ENCODE measurements around the gene SLX4.
A peak's percentile ranks its signal among the peaks of the same experiment; 100 is the strongest.

SLX4 gene

DNA sequence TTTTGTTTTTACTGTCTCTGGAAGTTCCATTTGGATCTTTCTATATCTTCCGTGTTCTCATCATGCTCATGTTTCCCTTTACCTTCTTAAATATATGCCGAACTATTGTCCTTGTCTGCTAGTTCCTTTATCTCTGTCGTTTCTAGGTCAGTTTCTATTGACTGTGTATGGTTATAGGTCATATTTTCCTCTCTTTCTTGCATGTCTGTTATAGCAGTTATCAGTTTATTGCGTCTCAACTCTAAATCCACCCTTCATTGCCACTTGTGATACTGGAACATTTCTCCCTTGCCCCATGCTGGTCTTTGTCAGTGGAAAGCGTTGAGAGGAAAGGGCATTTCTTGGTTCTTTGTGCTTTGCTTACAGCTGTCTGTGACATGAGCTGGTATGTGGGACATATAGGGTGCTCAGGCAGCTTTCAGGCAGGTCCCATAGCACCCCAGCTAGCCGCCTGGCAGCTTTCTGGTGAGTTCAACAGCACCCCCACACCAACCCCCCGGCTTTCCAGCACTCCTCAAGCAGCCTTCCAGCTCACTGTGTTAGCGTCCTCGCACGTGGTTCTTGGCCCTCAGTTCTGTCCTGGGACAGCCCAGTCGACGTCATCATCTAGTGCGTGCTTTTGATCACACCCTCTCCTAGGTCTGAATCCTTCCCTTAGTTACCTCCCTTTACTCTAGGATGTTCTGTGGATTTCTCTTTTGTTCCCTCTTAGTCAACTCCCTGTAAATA, 27.7 kb upstream of the SLX4 start:
- Histone ChIP-seq H3K27me3 (ENCODE audit: insufficient read depth, poor library complexity, severe bottlenecking) (no peaks in the 10 kb centered on the region), H3K27ac (replicated peaks) (no peak overlapping the region), H3K4me3 (replicated peaks; ENCODE audit: insufficient read depth, low read length) (no peak overlapping the region)
- no peak for DNase-seq (ENCODE audit: low read depth in 1 of 2, low spot score in 1 of 2)
- TF ChIP-seq, protein P1, sequence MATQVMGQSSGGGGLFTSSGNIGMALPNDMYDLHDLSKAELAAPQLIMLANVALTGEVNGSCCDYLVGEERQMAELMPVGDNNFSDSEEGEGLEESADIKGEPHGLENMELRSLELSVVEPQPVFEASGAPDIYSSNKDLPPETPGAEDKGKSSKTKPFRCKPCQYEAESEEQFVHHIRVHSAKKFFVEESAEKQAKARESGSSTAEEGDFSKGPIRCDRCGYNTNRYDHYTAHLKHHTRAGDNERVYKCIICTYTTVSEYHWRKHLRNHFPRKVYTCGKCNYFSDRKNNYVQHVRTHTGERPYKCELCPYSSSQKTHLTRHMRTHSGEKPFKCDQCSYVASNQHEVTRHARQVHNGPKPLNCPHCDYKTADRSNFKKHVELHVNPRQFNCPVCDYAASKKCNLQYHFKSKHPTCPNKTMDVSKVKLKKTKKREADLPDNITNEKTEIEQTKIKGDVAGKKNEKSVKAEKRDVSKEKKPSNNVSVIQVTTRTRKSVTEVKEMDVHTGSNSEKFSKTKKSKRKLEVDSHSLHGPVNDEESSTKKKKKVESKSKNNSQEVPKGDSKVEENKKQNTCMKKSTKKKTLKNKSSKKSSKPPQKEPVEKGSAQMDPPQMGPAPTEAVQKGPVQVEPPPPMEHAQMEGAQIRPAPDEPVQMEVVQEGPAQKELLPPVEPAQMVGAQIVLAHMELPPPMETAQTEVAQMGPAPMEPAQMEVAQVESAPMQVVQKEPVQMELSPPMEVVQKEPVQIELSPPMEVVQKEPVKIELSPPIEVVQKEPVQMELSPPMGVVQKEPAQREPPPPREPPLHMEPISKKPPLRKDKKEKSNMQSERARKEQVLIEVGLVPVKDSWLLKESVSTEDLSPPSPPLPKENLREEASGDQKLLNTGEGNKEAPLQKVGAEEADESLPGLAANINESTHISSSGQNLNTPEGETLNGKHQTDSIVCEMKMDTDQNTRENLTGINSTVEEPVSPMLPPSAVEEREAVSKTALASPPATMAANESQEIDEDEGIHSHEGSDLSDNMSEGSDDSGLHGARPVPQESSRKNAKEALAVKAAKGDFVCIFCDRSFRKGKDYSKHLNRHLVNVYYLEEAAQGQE (IDR thresholded peaks at IDR 0.05; ENCODE audit: insufficient replicate concordance, low read depth), result no peak
- TF ChIP-seq, protein P2, sequence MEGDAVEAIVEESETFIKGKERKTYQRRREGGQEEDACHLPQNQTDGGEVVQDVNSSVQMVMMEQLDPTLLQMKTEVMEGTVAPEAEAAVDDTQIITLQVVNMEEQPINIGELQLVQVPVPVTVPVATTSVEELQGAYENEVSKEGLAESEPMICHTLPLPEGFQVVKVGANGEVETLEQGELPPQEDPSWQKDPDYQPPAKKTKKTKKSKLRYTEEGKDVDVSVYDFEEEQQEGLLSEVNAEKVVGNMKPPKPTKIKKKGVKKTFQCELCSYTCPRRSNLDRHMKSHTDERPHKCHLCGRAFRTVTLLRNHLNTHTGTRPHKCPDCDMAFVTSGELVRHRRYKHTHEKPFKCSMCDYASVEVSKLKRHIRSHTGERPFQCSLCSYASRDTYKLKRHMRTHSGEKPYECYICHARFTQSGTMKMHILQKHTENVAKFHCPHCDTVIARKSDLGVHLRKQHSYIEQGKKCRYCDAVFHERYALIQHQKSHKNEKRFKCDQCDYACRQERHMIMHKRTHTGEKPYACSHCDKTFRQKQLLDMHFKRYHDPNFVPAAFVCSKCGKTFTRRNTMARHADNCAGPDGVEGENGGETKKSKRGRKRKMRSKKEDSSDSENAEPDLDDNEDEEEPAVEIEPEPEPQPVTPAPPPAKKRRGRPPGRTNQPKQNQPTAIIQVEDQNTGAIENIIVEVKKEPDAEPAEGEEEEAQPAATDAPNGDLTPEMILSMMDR (IDR thresholded peaks at IDR 0.05; ENCODE audit: insufficient read depth, low read length), result no peak
- no peak for TF ChIP-seq SPI1 (IDR thresholded peaks at IDR 0.05; ENCODE audit: borderline replicate concordance, low read depth)
- TF ChIP-seq GABPA (IDR thresholded peaks at IDR 0.05; ENCODE audit: low read depth), result no peak
- TF ChIP-seq POLR2AphosphoS5 (IDR thresholded peaks at IDR 0.05; ENCODE audit: low read depth), result no peak

DNA sequence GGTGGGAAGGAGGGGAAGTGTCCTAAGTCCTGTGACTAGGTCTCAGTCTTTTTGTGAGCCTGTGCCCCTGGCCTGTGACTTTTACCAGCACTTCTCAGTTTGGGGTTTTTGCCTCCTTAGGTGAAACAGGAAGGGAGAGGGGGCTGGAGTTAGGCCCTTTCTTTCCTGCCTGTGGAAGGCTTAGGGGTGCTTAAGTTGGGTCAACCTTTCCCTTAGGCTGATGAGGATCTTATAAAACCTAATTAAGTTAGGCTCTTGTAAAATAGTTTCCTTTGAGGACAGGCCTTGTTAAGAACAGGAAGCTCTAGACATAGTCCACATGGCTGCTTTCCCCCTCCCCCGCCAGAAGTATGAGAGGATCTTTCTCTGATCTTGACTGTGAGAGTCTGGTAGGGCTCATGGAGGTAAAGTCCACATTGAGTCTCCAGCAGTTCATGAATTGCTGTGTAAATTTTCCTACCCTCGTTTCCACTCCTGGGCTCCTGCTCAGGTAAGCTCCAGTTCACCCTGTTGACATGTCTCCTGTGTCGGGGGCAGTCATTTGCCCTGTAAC, 26.0 kb upstream of the SLX4 start:
- Histone ChIP-seq H3K27ac (replicated peaks) (peak overlapping the region; percentile 92), H3K27me3 (ENCODE audit: insufficient read depth, poor library complexity, severe bottlenecking) (no peaks in the 10 kb centered on the region), H3K4me3 (replicated peaks; ENCODE audit: insufficient read depth, low read length) (no peak overlapping the region)
- peak in 1 of 2 experiments; percentile 74 for DNase-seq (ENCODE audit: low read depth in 1 of 2, low spot score in 1 of 2)
- TF ChIP-seq, protein P2 (IDR thresholded peaks at IDR 0.05; ENCODE audit: insufficient read depth, low read length), result no peak
- TF ChIP-seq GABPA (IDR thresholded peaks at IDR 0.05; ENCODE audit: low read depth) (no peak), SPI1 (IDR thresholded peaks at IDR 0.05; ENCODE audit: borderline replicate concordance, low read depth) (peak; percentile 71; the same call in 1 of the 2 replicates), POLR2AphosphoS5 (IDR thresholded peaks at IDR 0.05; ENCODE audit: low read depth) (peak; percentile 32; the same call in 1 of the 2 replicates)
- TF ChIP-seq, protein P1 (IDR thresholded peaks at IDR 0.05; ENCODE audit: insufficient replicate concordance, low read depth), result no peak

DNA sequence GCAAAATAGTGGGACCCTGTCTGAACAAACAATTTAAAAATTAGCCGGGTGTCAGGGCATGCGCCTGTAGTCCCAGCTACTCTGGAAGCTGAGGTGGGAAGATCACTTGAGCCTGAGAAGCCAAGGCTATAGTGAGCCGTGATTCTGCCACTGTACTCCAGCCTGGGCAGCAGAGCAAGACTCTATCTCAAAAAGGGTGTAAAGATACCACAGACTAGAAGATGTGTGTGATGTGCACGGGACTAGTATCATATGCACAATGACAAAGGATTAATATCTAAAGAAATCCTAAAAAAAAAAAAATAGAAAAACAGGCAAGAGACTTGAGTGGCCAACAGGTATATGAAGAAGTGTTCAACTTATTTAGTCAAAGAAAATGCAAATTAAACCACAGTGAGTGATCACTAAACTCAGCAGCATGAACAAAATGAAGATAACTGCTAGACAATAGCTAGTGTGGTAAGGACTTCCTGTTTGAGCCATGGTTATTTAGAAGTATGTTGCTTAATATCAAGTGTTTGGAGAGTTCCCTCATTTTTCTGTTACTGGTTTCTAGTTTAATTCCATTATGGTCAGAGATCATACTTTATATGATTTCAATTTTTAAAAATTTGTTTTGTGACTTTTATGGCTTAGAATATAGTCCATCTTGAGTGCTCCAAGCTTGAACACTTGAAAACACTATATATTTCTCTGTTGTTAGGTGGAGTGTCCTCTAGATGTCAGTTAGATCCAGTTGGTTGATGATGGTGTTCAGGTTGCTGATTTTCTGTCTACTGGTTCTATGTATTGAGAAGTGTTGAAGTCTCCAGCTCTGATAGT, 14.7 kb upstream of the SLX4 start:
- peak; percentile 34 to 58 for DNase-seq (ENCODE audit: low read depth in 1 of 2, low spot score in 1 of 2)
- H3K27ac ChIP-seq (replicated peaks), result peak overlapping the region; percentile 73
- H3K27me3 ChIP-seq (ENCODE audit: insufficient read depth, poor library complexity, severe bottlenecking), result no peaks in the 10 kb centered on the region
- H3K4me3 ChIP-seq (replicated peaks; ENCODE audit: insufficient read depth, low read length), result no peak overlapping the region
- TF ChIP-seq, protein P1 (IDR thresholded peaks at IDR 0.05; ENCODE audit: insufficient replicate concordance, low read depth), result no peak
- no peak for TF ChIP-seq POLR2AphosphoS5 (IDR thresholded peaks at IDR 0.05; ENCODE audit: low read depth)
- TF ChIP-seq GABPA (IDR thresholded peaks at IDR 0.05; ENCODE audit: low read depth), result no peak
- TF ChIP-seq, protein P2 (IDR thresholded peaks at IDR 0.05; ENCODE audit: insufficient read depth, low read length), result no peak
- peak; percentile 78 for TF ChIP-seq SPI1 (IDR thresholded peaks at IDR 0.05; ENCODE audit: borderline replicate concordance, low read depth)

Measured in HL-60 (cell line).